NCI-H526 treated with DMSO at 0.1 percent for 48 hours (cell line): Measurements from ENCODE around the gene GALNT1.

Source experiments
- DNase-seq: peaks from one replicate; lab custom pipeline; 2025; lab: John Stamatoyannopoulos, UW

Gene GALNT1

GRCh38 chr18:35680139-35680551 lies 98.6 kb downstream of the GALNT1 start:
- DNase-seq, result no peak

GRCh38 chr18:35682281-35682867 lies 100.8 kb downstream of the GALNT1 start:
- no peak for DNase-seq

- no peak for DNase-seq
These were observed 101.5 kb downstream of the GALNT1 start for GRCh38 chr18:35683021-35683420.

GRCh38 chr18:35688757-35689156 lies 107.2 kb downstream of the GALNT1 start:
- DNase-seq, result no peak

GRCh38 chr18:35689728-35690127 lies 108.2 kb downstream of the GALNT1 start:
- no peak for DNase-seq

- DNase-seq, result no peak
These were observed 110.1 kb downstream of the GALNT1 start for GRCh38 chr18:35691625-35692024.

GRCh38 chr18:35692866-35693265 lies 111.3 kb downstream of the GALNT1 start:
- no peak for DNase-seq

- DNase-seq, result no peak
These were observed 112.3 kb downstream of the GALNT1 start for GRCh38 chr18:35693829-35694228.

GRCh38 chr18:35694808-35695207 lies 113.3 kb downstream of the GALNT1 start:
- DNase-seq, result no peak

- DNase-seq, result no peak
These were observed 113.8 kb downstream of the GALNT1 start for GRCh38 chr18:35695384-35695783.

- DNase-seq, result no peak
These were observed 114.3 kb downstream of the GALNT1 start for GRCh38 chr18:35695803-35696202.

GRCh38 chr18:35696307-35696706 lies 114.8 kb downstream of the GALNT1 start:
- no peak for DNase-seq

GRCh38 chr18:35697869-35698268 lies 116.3 kb downstream of the GALNT1 start:
- no peak for DNase-seq

GRCh38 chr18:35703043-35703688 lies 121.6 kb downstream of the GALNT1 start:
- DNase-seq, result no peak

GRCh38 chr18:35705988-35706387 lies 124.4 kb downstream of the GALNT1 start:
- no peak for DNase-seq

- DNase-seq, result no peak
These were observed 125.7 kb downstream of the GALNT1 start for GRCh38 chr18:35707247-35707646.

- no peak for DNase-seq
These were observed 126.1 kb downstream of the GALNT1 start for GRCh38 chr18:35707674-35708073.

- DNase-seq, result no peak
These were observed 129.0 kb downstream of the GALNT1 start for GRCh38 chr18:35710581-35710980.

- no peak for DNase-seq
These were observed 129.7 kb downstream of the GALNT1 start for GRCh38 chr18:35711227-35711626.

GRCh38 chr18:35713545-35713944 lies 132.0 kb downstream of the GALNT1 start:
- DNase-seq, result no peak

GRCh38 chr18:35714539-35714938 lies 133.0 kb downstream of the GALNT1 start:
- no peak for DNase-seq

GRCh38 chr18:35715139-35715538 lies 133.6 kb downstream of the GALNT1 start:
- DNase-seq, result no peak

- DNase-seq, result no peak
These were observed 134.8 kb downstream of the GALNT1 start for GRCh38 chr18:35716169-35716831.

GRCh38 chr18:35717182-35717581 lies 135.6 kb downstream of the GALNT1 start:
- DNase-seq, result no peak
